HG03139 (cell line): ENCODE measurements around the gene FAM181B.

Experiments
- ATAC-seq: cut with Tn5 transposase; IDR thresholded peaks from one replicate; pipeline ENCODE4 v1.9.1; 2021; ENCODE audit not compliant: unreplicated experiment

The FAM181B gene

GRCh38 chr11:82686211-82686610 is 47.5 kb downstream of the FAM181B start:
- ATAC-seq = no peak

GRCh38 chr11:82683029-82683428 is 50.6 kb downstream of the FAM181B start:
- no peak for ATAC-seq

GRCh38 chr11:82682003-82682751 is 51.5 kb downstream of the FAM181B start:
- ATAC-seq = peak; percentile 77

GRCh38 chr11:82680252-82680651 is 53.4 kb downstream of the FAM181B start:
- no peak for ATAC-seq
